Retinal pigment epithelial cell (primary cell): Measurements from ENCODE around the gene TMEM72.

Source experiments
- DNase-seq: peaks from one replicate; pipeline ENCODE4 v3.0.0-alpha.2; 2010; ENCODE audit warnings: low read depth
- H3K4me3 ChIP-seq: 2 replicates; pipeline ENCODE4 v1.5.1; 2011; ENCODE audit warnings: mild to moderate bottlenecking, low read length, control low read depth, moderate library complexity
- TF ChIP-seq, protein P1 (sequence below): conservative IDR thresholded peaks from 2 replicates; pipeline ENCODE4 v1.5.1; 2011; ENCODE audit warnings: low read depth, low read length, control low read depth, inconsistent platforms

Gene TMEM72

GRCh38 chr10:44985175-44985681, 74.1 kb downstream of the TMEM72 start:
- DNase-seq: no peak
- TF ChIP-seq, protein P1, sequence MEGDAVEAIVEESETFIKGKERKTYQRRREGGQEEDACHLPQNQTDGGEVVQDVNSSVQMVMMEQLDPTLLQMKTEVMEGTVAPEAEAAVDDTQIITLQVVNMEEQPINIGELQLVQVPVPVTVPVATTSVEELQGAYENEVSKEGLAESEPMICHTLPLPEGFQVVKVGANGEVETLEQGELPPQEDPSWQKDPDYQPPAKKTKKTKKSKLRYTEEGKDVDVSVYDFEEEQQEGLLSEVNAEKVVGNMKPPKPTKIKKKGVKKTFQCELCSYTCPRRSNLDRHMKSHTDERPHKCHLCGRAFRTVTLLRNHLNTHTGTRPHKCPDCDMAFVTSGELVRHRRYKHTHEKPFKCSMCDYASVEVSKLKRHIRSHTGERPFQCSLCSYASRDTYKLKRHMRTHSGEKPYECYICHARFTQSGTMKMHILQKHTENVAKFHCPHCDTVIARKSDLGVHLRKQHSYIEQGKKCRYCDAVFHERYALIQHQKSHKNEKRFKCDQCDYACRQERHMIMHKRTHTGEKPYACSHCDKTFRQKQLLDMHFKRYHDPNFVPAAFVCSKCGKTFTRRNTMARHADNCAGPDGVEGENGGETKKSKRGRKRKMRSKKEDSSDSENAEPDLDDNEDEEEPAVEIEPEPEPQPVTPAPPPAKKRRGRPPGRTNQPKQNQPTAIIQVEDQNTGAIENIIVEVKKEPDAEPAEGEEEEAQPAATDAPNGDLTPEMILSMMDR: no peak
- no peak overlapping the region for H3K4me3 ChIP-seq

DNA sequence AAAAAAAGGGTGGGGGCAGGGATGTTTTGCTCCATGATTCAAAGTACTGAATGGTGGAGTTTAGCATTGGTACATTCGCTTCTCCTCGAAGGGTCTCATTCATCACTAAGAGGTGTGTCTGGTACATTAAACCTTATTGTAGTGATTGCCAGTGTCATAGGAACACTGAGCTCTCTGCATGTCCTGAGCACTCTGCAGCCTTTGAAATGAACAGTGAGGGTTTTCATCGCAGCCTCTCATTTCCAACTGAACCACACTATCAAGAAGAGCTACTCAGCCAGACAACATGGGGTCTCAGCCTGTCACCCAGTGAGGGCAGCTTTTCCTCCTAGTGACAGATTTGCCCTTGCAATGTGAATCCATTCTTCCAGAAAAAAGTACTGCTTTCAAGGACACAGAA, 75.0 kb downstream of the TMEM72 start:
- DNase-seq: no peak
- TF ChIP-seq, protein P1: no peak
- H3K4me3 ChIP-seq: no peak overlapping the region
